Keratinocyte (primary cell): ENCODE measurements around the gene TOX2. TPM values are rescaled to one million over a fixed set of nuclear protein-coding genes. Genes with fewer than 3 reads are reported as not detected.

Experiments
- DNase-seq: peaks from one replicate; pipeline ENCODE4 v3.0.0-alpha.2; 2011; ENCODE audit warnings: low read depth, missing footprints, low spot score
- FAIRE-seq: peaks from 2 replicates; lab custom pipeline; 2011; peaks lifted over from hg19 to GRCh38; lab: Jason Lieb, UNC
- H2AFZ ChIP-seq: 2 replicates; pipeline ENCODE4 v1.6.0; 2012; ENCODE audit warnings: low read length, control low read depth, inconsistent platforms; ENCODE audit not compliant: control insufficient read depth
- H3K27ac ChIP-seq: 2 replicates; pipeline ENCODE4 v1.5.1; 2011; ENCODE audit warnings: low read length; ENCODE audit not compliant: control insufficient read depth, insufficient read depth
- H3K27me3 ChIP-seq: 3 replicates; pipeline ENCODE4 v1.6.0; 2011; ENCODE audit warnings: low read length; ENCODE audit not compliant: control insufficient read depth, insufficient read depth; ENCODE audit errors: extremely low read depth
- H3K36me3 ChIP-seq, 2 experiments: 2 replicates in 1 of 2; 3 replicates in 1 of 2; pipeline ENCODE4 v1.5.1; 2011; ENCODE audit warnings: low read length in 2 of 2, mild to moderate bottlenecking in 1 of 2; ENCODE audit not compliant: control insufficient read depth in 2 of 2, insufficient read depth in 2 of 2; ENCODE audit errors: extremely low read depth in 1 of 2
- H3K4me1 ChIP-seq: 3 replicates; pipeline ENCODE4 v1.5.1; 2011; ENCODE audit warnings: low read length; ENCODE audit not compliant: control insufficient read depth, insufficient read depth; ENCODE audit errors: extremely low read depth
- H3K4me2 ChIP-seq: 3 replicates; pipeline ENCODE4 v1.6.0; 2011; ENCODE audit warnings: low read depth, low read length; ENCODE audit not compliant: control insufficient read depth, insufficient read depth; ENCODE audit errors: extremely low read depth
- H3K4me3 ChIP-seq, 3 experiments: fragments of 200-600 bp in 1 of 3; sonication (generic) in 1 of 3; 2 replicates in 2 of 3; 3 replicates in 1 of 3; pipeline ENCODE4 v1.5.1; 2011 to 2016; ENCODE audit warnings: low read length in 3 of 3, mild to moderate bottlenecking in 3 of 3, control low read depth in 2 of 3, inconsistent platforms in 1 of 3, low read depth in 1 of 3, mixed read lengths in 1 of 3, mixed run types in 1 of 3, moderate library complexity in 1 of 3; ENCODE audit not compliant: control insufficient read depth in 2 of 3, insufficient read depth in 2 of 3; ENCODE audit errors: extremely low read depth in 1 of 3
- H3K79me2 ChIP-seq: 2 replicates; pipeline ENCODE4 v1.6.0; 2012; ENCODE audit warnings: low read length; ENCODE audit not compliant: control insufficient read depth, insufficient read depth
- H3K9ac ChIP-seq: 3 replicates; pipeline ENCODE4 v1.6.0; 2011; ENCODE audit warnings: low read length; ENCODE audit not compliant: control insufficient read depth, insufficient read depth; ENCODE audit errors: extremely low read depth
- H3K9me1 ChIP-seq: 3 replicates; pipeline ENCODE4 v1.6.0; 2011; ENCODE audit warnings: low read length; ENCODE audit not compliant: control insufficient read depth, insufficient read depth; ENCODE audit errors: extremely low read depth
- H3K9me3 ChIP-seq: 2 replicates; pipeline ENCODE4 v1.5.1; 2012; ENCODE audit warnings: low read depth, low read length; ENCODE audit not compliant: control insufficient read depth
- H4K20me1 ChIP-seq: 3 replicates; pipeline ENCODE4 v1.6.0; 2011; ENCODE audit warnings: low read length; ENCODE audit not compliant: control insufficient read depth, insufficient read depth; ENCODE audit errors: extremely low read depth
- EZH2 ChIP-seq: IDR thresholded peaks from one replicate; pipeline ENCODE4 v1.6.1; 2012; ENCODE audit warnings: inconsistent platforms, mild to moderate bottlenecking, low read length, moderate library complexity
- dilution Hi-C: fragments of 300-500 bp; cut with MboI; formaldehyde crosslinking; loops from one replicate; pipeline ENCODE4 v1.7.0; 2020; ENCODE audit warnings: low sequenced_read_pairs; ENCODE audit not compliant: extremely low pct_ligation_motif_present
- polyA plus RNA-seq, 5 experiments: library from polyadenylated mRNA; depleted of rRNA in 3 of 5; stranded (reverse) in 3 of 5; stranded (forward) in 1 of 5; unstranded in 1 of 5; fragments of >200 nt; gene quantifications; 1 replicate in 1 of 5; 2 replicates in 3 of 5; 3 replicates in 1 of 5; pipeline versions ENCODE4 v1.2.1 to v1.2.3, GENCODE V29; 2011 to 2012; ENCODE audit warnings: missing spikeins in 2 of 5, low read depth in 1 of 5, low replicate concordance in 1 of 5
- TF ChIP-seq, protein P1 (sequence below), 3 experiments: IDR thresholded peaks in 1 of 3; conservative IDR thresholded peaks in 1 of 3; optimal IDR thresholded peaks in 1 of 3; 2 replicates in 2 of 3; 3 replicates in 1 of 3; pipeline versions ENCODE3 to v1.5.1; 2011; ENCODE audit warnings: low read length in 3 of 3, mild to moderate bottlenecking in 3 of 3, moderate library complexity in 2 of 3, control low read depth in 1 of 3, inconsistent platforms in 1 of 3; ENCODE audit not compliant: insufficient read depth in 2 of 3; ENCODE audit errors: extremely low read depth in 1 of 3

TOX2 gene
- polyA plus RNA-seq, 1 donor (not counting 4 experiments of a cell fraction or from before 2014, with no cell fraction given) = 0.20 TPM

DNA sequence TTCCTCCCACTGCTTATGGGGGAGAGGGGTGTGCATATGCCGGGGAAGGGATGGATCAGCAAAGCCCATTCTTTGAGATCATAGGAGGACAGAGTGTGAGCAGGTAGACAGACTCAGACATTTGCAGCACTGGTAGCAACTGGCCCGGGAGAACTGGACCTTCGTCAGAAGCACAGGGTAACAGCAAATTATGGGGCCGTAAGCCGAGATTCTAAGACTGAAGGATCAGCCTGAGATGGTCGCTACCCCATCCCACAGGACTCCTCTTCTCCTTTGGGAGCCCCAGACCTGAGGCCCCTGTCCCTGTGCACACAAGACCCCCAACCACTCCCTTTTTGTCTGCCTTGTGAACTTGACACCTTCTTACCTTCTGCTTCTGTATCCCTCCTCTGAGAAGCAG lies 106.5 kb downstream of the TOX2 start:
- dilution Hi-C loops = no loop called here
- TF ChIP-seq EZH2 = no peak
- TF ChIP-seq, protein P1, sequence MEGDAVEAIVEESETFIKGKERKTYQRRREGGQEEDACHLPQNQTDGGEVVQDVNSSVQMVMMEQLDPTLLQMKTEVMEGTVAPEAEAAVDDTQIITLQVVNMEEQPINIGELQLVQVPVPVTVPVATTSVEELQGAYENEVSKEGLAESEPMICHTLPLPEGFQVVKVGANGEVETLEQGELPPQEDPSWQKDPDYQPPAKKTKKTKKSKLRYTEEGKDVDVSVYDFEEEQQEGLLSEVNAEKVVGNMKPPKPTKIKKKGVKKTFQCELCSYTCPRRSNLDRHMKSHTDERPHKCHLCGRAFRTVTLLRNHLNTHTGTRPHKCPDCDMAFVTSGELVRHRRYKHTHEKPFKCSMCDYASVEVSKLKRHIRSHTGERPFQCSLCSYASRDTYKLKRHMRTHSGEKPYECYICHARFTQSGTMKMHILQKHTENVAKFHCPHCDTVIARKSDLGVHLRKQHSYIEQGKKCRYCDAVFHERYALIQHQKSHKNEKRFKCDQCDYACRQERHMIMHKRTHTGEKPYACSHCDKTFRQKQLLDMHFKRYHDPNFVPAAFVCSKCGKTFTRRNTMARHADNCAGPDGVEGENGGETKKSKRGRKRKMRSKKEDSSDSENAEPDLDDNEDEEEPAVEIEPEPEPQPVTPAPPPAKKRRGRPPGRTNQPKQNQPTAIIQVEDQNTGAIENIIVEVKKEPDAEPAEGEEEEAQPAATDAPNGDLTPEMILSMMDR (optimal IDR thresholded peaks at IDR 0.05 in 1 of 3, IDR thresholded peaks at IDR 0.05 in 1 of 3, conservative IDR thresholded peaks at IDR 0.05 in 1 of 3; ENCODE audit: extremely low read depth in 1 of 3, insufficient read depth in 2 of 3, low read length in 3 of 3) = no peak
- FAIRE-seq (no peak), DNase-seq (no peak)
- no peak overlapping the region for H2AFZ ChIP-seq
- H3K9me3 ChIP-seq = no peaks in the 10 kb centered on the region
- H3K4me1 ChIP-seq = no peaks in the 10 kb centered on the region
- H3K27me3 ChIP-seq = peaks cover 10% of the 10 kb centered on the region
- H3K4me2 ChIP-seq = no peak overlapping the region
- no peaks in the 10 kb centered on the region for H3K36me3 ChIP-seq
- H4K20me1 ChIP-seq = no peaks in the 10 kb centered on the region
- no peak overlapping the region for H3K9ac ChIP-seq
- H3K79me2 ChIP-seq = no peaks in the 10 kb centered on the region
- H3K27ac ChIP-seq = no peak overlapping the region
- no peak overlapping the region for H3K4me3 ChIP-seq
- no peaks in the 10 kb centered on the region for H3K9me1 ChIP-seq

DNA sequence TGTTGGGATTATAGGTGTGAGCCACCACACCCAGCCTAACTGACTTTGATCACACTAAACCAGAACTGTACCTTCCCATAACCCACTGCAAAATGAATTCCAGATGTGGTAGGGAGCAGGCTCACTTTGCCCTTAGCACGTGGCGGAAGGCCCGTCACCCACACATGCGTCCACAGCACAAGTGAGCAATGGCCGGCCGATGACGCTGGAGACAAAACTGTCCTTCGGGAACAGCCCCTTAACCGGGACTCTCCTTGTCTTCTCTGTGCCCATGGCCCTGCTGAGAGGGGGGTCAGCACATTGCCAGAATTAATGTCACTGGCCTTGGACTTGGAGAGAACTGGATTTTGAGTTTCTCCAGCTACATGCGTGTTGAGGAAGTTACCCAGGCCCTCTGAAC lies 107.2 kb downstream of the TOX2 start:
- peaks cover 10% of the 10 kb centered on the region for H3K27me3 ChIP-seq
- H4K20me1 ChIP-seq = no peaks in the 10 kb centered on the region
- no peaks in the 10 kb centered on the region for H3K36me3 ChIP-seq
- no peaks in the 10 kb centered on the region for H3K9me3 ChIP-seq
- H2AFZ ChIP-seq = no peak overlapping the region
- no peak overlapping the region for H3K9ac ChIP-seq
- dilution Hi-C loops = no loop called here
- H3K9me1 ChIP-seq = no peaks in the 10 kb centered on the region
- H3K4me2 ChIP-seq = no peak overlapping the region
- no peaks in the 10 kb centered on the region for H3K79me2 ChIP-seq
- no peak for TF ChIP-seq EZH2
- TF ChIP-seq, protein P1 (optimal IDR thresholded peaks at IDR 0.05 in 1 of 3, IDR thresholded peaks at IDR 0.05 in 1 of 3, conservative IDR thresholded peaks at IDR 0.05 in 1 of 3; ENCODE audit: extremely low read depth in 1 of 3, insufficient read depth in 2 of 3, low read length in 3 of 3) = no peak
- H3K4me3 ChIP-seq = no peak overlapping the region
- H3K27ac ChIP-seq = no peak overlapping the region
- H3K4me1 ChIP-seq = no peaks in the 10 kb centered on the region
- FAIRE-seq (no peak), DNase-seq (no peak)
